ENCODE results near the gene ATP6V1C2.

Gene ATP6V1C2

DNA sequence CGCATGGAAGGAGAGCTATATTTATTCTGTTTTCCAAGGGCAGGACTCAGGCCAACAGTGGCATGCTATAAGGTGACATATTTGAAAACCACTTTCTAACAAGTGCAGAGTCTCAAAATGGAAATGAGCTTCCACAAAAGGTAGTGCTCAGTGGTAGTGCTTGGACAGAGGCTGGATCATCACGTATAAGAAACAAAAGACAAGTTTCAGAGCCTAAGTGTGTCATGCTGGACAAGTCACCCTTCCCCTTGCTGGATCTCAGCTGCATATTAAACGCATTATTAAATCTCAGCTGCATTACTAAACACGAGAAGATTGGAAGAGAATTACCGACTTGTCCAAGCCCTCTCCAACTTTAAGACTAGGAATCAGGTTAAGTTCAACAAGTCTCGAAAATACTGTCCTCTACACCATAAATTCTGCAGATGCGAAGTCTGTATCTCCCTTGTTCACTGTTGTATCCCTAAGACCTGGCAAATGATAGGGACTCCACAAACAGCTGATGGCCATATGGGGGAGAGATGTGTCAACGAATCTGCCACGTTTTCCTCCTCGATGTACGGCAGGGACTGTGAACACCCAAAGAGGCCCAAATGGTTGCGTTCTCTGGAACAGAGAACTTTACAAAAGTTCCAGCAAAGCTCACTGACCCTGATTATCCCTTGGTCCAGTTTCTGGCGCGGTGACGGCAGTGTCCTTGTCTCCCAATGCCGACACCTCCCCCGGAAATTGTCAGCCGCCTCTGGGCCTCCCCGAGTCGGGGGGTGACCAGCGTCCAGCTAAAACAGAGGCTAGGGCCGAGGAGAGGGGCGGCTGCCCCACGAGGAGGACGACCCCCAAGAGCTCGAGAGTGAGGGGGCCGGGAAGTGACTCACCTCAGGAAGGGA is 32.3 kb upstream of the ATP6V1C2 start:
- H3K27ac ChIP-seq (ENCODE audit: low read depth, low read length, poor library complexity, severe bottlenecking), result peak overlapping the region; percentile 3
- H3K4me3 ChIP-seq (ENCODE audit: low read depth, low read length, poor library complexity, severe bottlenecking), result peak overlapping the region; percentile 98
- H3K79me2 ChIP-seq (ENCODE audit: insufficient read depth, low read length), result peaks cover 53% of the 10 kb centered on the region
- no peak overlapping the region for H2AFZ ChIP-seq (ENCODE audit: low read length)
- peak overlapping the region; percentile 92 for H3K9ac ChIP-seq (ENCODE audit: low read length)
- H3F3A ChIP-seq (ENCODE audit: insufficient read depth, low read length), result 0 out of 2 replicates have a peak, but pooled peaks cover 2% of the 10 kb centered on the region
- no peaks in the 10 kb centered on the region for H4K20me1 ChIP-seq (ENCODE audit: insufficient read depth, low read length)
- H3K36me3 ChIP-seq (ENCODE audit: insufficient read depth, low read length), result peaks cover 24% of the 10 kb centered on the region; the same call in 1 of the 2 replicates
- no peaks in the 10 kb centered on the region for H3K27me3 ChIP-seq (ENCODE audit: insufficient read depth, low read length)
- no peaks in the 10 kb centered on the region for H3K9me3 ChIP-seq (ENCODE audit: low read length)
- TF ChIP-seq CTCF (IDR thresholded peaks at IDR 0.05; ENCODE audit: low read length), result no peak
- TF ChIP-seq EZH2 (IDR thresholded peaks at IDR 0.05; ENCODE audit: borderline replicate concordance, low read length), result no peak
- no peaks in the 10 kb centered on the region for H3K9me2 ChIP-seq (ENCODE audit: low read depth, low read length)
- peak overlapping the region; percentile 95 for H3K4me2 ChIP-seq (ENCODE audit: low read length)
- peaks cover 32% of the 10 kb centered on the region for H3K4me1 ChIP-seq (ENCODE audit: insufficient read depth, low read length, severe bottlenecking)

- H4K20me1 ChIP-seq (ENCODE audit: insufficient read depth, low read length), result no peaks in the 10 kb centered on the region
- no peak for TF ChIP-seq EZH2 (IDR thresholded peaks at IDR 0.05; ENCODE audit: borderline replicate concordance, low read length)
- no peak for TF ChIP-seq CTCF (IDR thresholded peaks at IDR 0.05; ENCODE audit: low read length)
- no peaks in the 10 kb centered on the region for H3K9me2 ChIP-seq (ENCODE audit: low read depth, low read length)
- H3K4me2 ChIP-seq (ENCODE audit: low read length), result no peak overlapping the region
- no peaks in the 10 kb centered on the region for H3K9me3 ChIP-seq (ENCODE audit: low read length)
- peaks cover 31% of the 10 kb centered on the region for H3K79me2 ChIP-seq (ENCODE audit: insufficient read depth, low read length)
- H3K27ac ChIP-seq (ENCODE audit: low read depth, low read length, poor library complexity, severe bottlenecking), result no peak overlapping the region
- H3K9ac ChIP-seq (ENCODE audit: low read length), result no peak overlapping the region
- peaks cover 9% of the 10 kb centered on the region; the same call in 1 of the 2 replicates for H3K36me3 ChIP-seq (ENCODE audit: insufficient read depth, low read length)
- peaks cover 29% of the 10 kb centered on the region for H3K4me1 ChIP-seq (ENCODE audit: insufficient read depth, low read length, severe bottlenecking)
- 0 out of 2 replicates have a peak, but pooled peaks cover 2% of the 10 kb centered on the region for H3F3A ChIP-seq (ENCODE audit: insufficient read depth, low read length)
- H2AFZ ChIP-seq (ENCODE audit: low read length), result no peak overlapping the region
- no peaks in the 10 kb centered on the region for H3K27me3 ChIP-seq (ENCODE audit: insufficient read depth, low read length)
- H3K4me3 ChIP-seq (ENCODE audit: low read depth, low read length, poor library complexity, severe bottlenecking), result no peak overlapping the region
Observed at GRCh38 chr2:10691521-10691920, 29.9 kb upstream of the ATP6V1C2 start.

DNA sequence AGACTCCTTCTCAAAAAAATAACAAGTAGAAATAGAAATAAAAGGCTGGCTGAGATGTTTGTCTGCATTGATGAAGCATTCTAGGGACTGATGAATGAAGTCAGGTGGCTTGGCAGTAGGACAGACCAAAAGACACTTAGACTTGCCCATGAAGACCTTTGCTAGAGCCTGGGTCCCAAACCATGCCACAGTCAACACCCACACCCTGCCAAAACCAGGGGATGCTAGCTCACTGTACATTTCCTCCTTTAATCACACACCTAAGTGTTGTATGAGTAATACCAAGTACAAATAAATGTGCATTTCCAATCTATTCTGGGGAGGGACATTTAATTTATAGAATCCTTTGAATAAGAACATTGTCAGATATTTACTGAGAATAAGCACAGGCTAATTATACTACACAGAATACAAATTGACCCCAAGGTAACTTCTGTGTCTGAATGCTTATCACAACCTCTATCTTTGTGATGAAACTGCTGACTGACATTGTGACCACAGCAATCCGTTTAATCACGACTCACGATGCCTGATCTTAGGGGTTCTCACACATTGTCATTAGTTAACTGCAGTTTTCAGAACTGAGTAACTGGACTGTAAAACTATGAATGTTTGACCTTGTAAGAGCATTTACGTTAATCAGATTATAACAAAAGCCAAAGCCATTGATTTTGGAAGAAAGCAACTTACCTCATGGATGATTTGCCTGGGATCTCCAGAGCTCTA is 21.2 kb upstream of the ATP6V1C2 start:
- Histone ChIP-seq H3K36me3 (ENCODE audit: insufficient read depth, low read length) (no peaks in the 10 kb centered on the region; the same call in 1 of the 2 replicates), H3K79me2 (ENCODE audit: insufficient read depth, low read length) (no peaks in the 10 kb centered on the region), H2AFZ (ENCODE audit: low read length) (no peak overlapping the region), H3F3A (ENCODE audit: insufficient read depth, low read length) (no peaks in the 10 kb centered on the region), H3K4me3 (ENCODE audit: low read depth, low read length, poor library complexity, severe bottlenecking) (no peak overlapping the region), H3K27ac (ENCODE audit: low read depth, low read length, poor library complexity, severe bottlenecking) (no peak overlapping the region), H3K27me3 (ENCODE audit: insufficient read depth, low read length) (no peaks in the 10 kb centered on the region), H3K9me2 (ENCODE audit: low read depth, low read length) (no peaks in the 10 kb centered on the region), H3K4me1 (ENCODE audit: insufficient read depth, low read length, severe bottlenecking) (no peaks in the 10 kb centered on the region), H4K20me1 (ENCODE audit: insufficient read depth, low read length) (no peaks in the 10 kb centered on the region), H3K4me2 (ENCODE audit: low read length) (no peak overlapping the region), H3K9ac (ENCODE audit: low read length) (no peak overlapping the region), H3K9me3 (ENCODE audit: low read length) (no peaks in the 10 kb centered on the region)
- no peak for TF ChIP-seq CTCF (IDR thresholded peaks at IDR 0.05; ENCODE audit: low read length)
- no peak for TF ChIP-seq EZH2 (IDR thresholded peaks at IDR 0.05; ENCODE audit: borderline replicate concordance, low read length)
